HFF-Myc (cell line): ENCODE results near the gene PLEK2.

Experiments used
- DNase-seq: peaks from one replicate; pipeline ENCODE4 v3.0.0-alpha.2; 2011; ENCODE audit warnings: low read depth; ENCODE audit errors: extremely low read depth
- H3K4me3 ChIP-seq: replicated peaks from 2 replicates; pipeline ENCODE4 v1.5.1; 2011; ENCODE audit warnings: low read depth, mild to moderate bottlenecking, control low read depth, low read length
- TF ChIP-seq, protein P1 (sequence below): IDR thresholded peaks from 2 replicates; pipeline ENCODE4 v1.5.1; 2012; ENCODE audit warnings: mild to moderate bottlenecking, low read depth, low read length, control low read depth; ENCODE audit errors: missing control alignments

The PLEK2 gene

DNA sequence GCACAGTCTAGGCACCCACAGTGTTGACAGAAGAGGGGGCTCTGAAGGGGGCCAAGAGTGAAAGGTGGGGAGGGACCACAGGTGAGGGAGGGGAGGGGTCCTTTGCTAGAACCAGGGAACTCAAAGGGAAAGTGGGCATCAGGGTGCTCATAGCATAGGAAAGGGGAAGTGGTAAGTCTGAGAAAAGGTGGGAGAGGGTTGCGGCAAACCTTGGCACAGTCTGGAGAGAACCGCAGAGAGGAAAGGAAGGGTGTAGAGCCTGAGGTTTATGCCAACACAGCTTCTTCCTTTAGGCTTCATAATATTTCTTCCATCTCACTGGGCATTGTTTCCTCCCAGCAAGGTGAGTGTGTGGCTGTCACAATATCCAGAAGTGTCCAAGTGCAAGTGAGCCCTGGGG is 11.5 kb upstream of the PLEK2 start:
- DNase-seq: no peak
- TF ChIP-seq, protein P1, sequence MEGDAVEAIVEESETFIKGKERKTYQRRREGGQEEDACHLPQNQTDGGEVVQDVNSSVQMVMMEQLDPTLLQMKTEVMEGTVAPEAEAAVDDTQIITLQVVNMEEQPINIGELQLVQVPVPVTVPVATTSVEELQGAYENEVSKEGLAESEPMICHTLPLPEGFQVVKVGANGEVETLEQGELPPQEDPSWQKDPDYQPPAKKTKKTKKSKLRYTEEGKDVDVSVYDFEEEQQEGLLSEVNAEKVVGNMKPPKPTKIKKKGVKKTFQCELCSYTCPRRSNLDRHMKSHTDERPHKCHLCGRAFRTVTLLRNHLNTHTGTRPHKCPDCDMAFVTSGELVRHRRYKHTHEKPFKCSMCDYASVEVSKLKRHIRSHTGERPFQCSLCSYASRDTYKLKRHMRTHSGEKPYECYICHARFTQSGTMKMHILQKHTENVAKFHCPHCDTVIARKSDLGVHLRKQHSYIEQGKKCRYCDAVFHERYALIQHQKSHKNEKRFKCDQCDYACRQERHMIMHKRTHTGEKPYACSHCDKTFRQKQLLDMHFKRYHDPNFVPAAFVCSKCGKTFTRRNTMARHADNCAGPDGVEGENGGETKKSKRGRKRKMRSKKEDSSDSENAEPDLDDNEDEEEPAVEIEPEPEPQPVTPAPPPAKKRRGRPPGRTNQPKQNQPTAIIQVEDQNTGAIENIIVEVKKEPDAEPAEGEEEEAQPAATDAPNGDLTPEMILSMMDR: no peak
- no peak overlapping the region for H3K4me3 ChIP-seq

DNA sequence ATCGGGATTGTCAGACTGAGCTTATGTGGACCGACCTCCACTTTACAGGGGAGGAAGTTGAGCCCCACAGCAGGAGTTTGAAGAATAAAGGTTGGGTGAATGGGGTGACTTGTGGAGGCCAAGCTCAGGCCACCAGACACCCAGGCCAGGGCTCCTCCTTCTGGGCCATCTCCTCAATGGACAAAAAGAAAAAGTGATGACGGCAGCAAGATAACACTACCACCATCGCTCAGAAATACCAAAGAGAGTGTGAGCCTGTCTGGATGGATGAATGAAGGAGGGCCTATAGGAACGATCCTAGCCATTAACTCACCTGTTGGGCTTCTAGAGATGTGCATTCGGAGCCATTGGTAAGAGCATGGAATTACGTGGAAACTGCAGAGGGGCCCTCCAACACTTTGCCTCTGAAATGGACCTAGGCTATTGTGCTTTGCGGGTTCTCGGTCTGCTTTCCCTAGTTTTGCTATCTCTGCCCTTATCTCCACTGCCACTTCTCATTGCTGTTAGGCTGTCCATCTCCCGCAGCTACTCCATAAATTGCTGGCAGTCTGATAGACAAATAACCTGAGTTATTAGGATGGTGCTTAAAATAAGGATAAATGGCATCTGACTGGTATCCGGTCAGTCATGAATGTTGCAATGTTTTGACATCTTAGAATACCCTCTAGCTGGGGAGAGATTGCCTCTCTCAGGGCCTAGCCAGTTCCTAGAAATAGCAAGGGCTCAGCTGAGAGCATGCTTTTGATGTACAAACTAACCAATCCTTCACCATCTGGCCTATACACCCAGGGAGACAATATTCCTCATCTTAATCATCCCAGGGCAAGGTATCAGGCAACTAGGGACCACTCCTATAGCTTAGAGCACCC is 9.6 kb upstream of the PLEK2 start:
- no peak overlapping the region for H3K4me3 ChIP-seq
- no peak for DNase-seq
- TF ChIP-seq, protein P1: no peak

DNA sequence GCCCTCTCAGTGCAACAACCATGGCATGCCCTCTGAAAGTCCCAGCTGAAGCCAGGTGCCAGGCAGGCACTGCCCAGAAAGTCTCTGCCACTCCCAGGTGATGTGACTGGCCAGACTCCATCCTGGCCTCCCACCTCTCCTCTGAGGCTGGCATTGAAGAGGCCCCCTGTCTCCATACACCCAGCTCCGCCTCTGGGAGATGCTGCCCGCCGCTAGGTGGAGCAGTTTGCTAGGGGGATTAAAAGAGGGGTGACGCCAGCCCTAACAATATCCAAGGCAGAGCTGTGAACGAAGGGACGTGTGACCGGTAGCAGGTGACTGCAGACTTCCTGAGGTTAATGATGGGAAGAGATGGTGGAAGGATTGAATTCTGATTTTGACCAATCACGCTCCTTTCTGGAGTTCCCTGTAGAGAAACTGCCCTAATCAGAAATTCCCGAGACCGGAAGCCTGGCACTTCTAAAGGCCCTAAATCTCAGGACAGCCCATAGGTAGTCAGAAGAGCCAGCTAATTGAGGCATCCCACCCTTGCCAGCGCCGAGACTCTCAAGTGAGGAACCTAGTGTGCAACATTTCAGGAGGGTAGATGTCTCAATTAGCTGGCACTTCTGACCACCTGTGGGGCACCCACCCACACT is 8.3 kb upstream of the PLEK2 start:
- no peak overlapping the region for H3K4me3 ChIP-seq
- no peak for DNase-seq
- TF ChIP-seq, protein P1: peak; percentile 53

DNA sequence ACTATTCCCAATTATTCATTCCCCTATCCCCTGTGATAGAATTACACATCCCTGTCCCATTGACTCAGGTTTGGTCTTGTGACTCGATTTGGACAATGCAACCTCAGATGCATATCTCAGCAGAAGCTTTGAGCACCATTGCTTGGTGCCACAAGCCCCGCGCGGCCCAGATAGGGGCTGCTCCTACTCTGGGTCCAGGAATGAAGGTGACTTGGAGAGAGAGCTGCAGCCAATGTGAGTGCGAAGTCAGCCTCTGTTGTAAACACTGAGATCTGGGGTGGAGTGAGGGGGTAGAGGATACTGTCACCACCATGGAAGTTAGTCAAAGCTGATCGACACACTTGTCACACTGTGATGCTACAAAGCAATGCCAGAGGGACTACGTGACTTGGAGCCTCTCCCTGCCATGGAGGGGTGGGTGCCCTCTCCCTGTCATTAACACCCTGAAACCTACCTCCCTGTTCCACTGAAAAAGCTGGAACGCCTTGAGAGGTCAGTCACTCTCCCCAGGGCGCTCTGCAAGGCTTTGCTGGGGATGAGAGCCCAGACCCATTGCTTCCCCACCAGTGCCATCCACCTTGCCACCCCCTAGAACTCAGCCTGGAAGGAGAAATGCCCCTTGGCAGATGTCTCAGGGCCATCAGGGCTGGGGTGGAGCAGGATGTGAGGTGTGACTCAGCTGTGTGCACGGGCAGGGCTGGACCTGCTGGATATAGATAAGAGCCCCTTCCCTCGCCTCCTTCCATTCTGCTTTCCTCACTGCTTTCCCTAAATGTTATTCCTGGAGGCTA is 6.6 kb upstream of the PLEK2 start:
- H3K4me3 ChIP-seq: no peak overlapping the region
- TF ChIP-seq, protein P1: no peak
- DNase-seq: no peak

DNA sequence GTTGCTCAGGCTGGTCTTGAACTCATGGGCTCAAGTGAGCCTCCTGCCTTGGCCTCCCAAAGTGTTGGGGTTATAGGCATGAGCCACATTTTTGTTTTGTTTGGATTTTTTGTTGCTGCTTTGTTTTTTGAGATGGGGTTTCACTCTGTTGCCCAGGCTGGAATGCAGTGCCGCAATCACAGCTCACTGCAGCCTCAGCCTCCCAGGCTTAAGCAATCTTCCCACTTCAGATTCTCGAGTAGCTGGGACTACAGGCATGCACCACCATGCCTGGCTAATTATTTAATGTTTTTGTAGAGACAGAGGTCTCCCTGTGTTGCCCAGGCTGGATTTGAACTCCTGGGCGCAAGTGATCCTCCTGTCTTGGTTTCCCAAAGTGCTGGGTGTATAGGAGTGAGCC is 5.7 kb upstream of the PLEK2 start:
- TF ChIP-seq, protein P1: no peak
- DNase-seq: no peak
- no peak overlapping the region for H3K4me3 ChIP-seq

DNA sequence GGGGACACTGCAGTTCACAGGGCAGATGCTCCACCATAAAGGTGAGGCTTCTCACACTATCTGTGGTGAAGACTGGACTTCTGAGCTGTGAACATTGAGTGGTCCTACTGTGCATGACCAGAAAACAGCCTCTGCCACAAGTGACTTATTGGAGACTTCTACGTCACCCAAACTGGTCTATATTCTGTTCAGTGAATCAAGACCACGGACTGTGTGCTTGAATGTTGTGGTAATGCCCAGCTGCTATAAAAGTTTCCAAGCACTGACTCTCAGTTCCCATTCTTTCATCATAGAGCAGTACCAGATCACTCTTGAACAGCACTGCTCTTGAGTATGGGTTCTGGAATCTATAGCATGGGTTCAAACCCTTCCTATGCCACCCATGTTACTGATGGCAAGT is 4.8 kb upstream of the PLEK2 start:
- TF ChIP-seq, protein P1: no peak
- H3K4me3 ChIP-seq: no peak overlapping the region
- DNase-seq: no peak
